DMS114 treated with DMSO at 0.1 percent for 48 hours (cell line): Measurements from ENCODE around the gene HACD1.

Source experiments
- DNase-seq: peaks from one replicate; lab custom pipeline; 2025; ENCODE audit not compliant: unreplicated experiment; lab: John Stamatoyannopoulos, UW

HACD1 gene

GRCh38 chr10:17586821-17587234 lies 30.3 kb downstream of the HACD1 start:
- DNase-seq = no peak

- DNase-seq = no peak
These were observed 32.2 kb downstream of the HACD1 start for GRCh38 chr10:17585016-17585415.

GRCh38 chr10:17580885-17581284 lies 36.3 kb downstream of the HACD1 start:
- DNase-seq = no peak

- no peak for DNase-seq
These were observed 38.6 kb downstream of the HACD1 start for GRCh38 chr10:17578603-17579002.

GRCh38 chr10:17576768-17577167 lies 40.4 kb downstream of the HACD1 start:
- DNase-seq = no peak

GRCh38 chr10:17564911-17565310 lies 52.3 kb downstream of the HACD1 start:
- DNase-seq = no peak

GRCh38 chr10:17563452-17563851 lies 53.7 kb downstream of the HACD1 start:
- DNase-seq = no peak

- no peak for DNase-seq
These were observed 54.6 kb downstream of the HACD1 start for GRCh38 chr10:17562614-17563013.

GRCh38 chr10:17561111-17561510 lies 56.1 kb downstream of the HACD1 start:
- no peak for DNase-seq

GRCh38 chr10:17557459-17557858 lies 59.7 kb downstream of the HACD1 start:
- no peak for DNase-seq

GRCh38 chr10:17548770-17549169 lies 68.4 kb downstream of the HACD1 start:
- DNase-seq = no peak

GRCh38 chr10:17548162-17548561 lies 69.0 kb downstream of the HACD1 start:
- no peak for DNase-seq

GRCh38 chr10:17547060-17547459 lies 70.1 kb downstream of the HACD1 start:
- no peak for DNase-seq

- no peak for DNase-seq
These were observed 72.7 kb downstream of the HACD1 start for GRCh38 chr10:17544465-17544864.
